H1 (cell line): Measurements from ENCODE around the gene WDFY4. TPM values are rescaled to one million over a fixed set of nuclear protein-coding genes. Genes with fewer than 3 reads are reported as not detected.

ENCODE experiments used
- polyA plus RNA-seq, 7 experiments: library from polyadenylated mRNA; depleted of rRNA in 3 of 7; stranded (reverse) in 5 of 7; unstranded in 2 of 7; fragments of >200 nt in 5 of 7; fragments of 200-250 nt in 2 of 7; gene quantifications; 1 replicate in 5 of 7; 2 replicates in 1 of 7; 4 replicates in 1 of 7; pipeline versions ENCODE4 v1.2.1 to v1.2.3, GENCODE V29; 2011 to 2013; ENCODE audit warnings: missing spikeins in 2 of 7, mixed read lengths in 2 of 7
- total RNA-seq: library from RNA; stranded (reverse); fragmentation: NEBNext Ultra II Directional; extraction: Animal tissue kit (Norgen Biotek cat#: 25700); gene quantifications from 2 replicates; pipeline ENCODE4 v1.2.1, GENCODE V29; 2021
- TF ChIP-seq, protein P1 (sequence below): IDR thresholded peaks from 2 replicates; pipeline ENCODE4 v1.6.1; 2011; ENCODE audit warnings: low read length, improper control_type of control experiment

The WDFY4 gene
- total and polyA plus RNA-seq, 2 of the 8 experiments (the other 6 are each of a cell fraction or from before 2014, with no cell fraction given) = not detected

DNA sequence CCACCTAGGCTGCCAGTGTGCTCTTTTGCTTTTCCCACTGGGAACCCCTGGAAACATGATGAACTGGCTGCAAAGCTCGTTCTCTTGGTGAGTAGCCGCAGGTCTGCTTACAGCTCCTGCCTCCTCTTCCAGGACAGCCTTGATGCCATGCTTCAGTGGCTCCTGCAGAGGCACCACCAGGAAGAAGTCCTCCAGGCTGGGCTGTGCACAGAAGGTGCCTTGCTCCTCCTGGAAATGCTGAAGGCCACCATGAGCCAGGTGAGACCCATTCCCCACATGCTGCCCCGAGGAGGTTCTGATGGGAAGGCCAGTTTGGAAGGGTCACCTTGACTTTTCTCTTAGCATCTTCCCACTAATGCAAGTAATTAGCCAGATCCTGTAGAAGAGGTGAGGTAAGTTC lies 129.2 kb downstream of the WDFY4 start (continued):
- TF ChIP-seq, protein P1, sequence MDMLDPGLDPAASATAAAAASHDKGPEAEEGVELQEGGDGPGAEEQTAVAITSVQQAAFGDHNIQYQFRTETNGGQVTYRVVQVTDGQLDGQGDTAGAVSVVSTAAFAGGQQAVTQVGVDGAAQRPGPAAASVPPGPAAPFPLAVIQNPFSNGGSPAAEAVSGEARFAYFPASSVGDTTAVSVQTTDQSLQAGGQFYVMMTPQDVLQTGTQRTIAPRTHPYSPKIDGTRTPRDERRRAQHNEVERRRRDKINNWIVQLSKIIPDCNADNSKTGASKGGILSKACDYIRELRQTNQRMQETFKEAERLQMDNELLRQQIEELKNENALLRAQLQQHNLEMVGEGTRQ = no peak
